Measurements from ENCODE around the gene WIF1.

DNA sequence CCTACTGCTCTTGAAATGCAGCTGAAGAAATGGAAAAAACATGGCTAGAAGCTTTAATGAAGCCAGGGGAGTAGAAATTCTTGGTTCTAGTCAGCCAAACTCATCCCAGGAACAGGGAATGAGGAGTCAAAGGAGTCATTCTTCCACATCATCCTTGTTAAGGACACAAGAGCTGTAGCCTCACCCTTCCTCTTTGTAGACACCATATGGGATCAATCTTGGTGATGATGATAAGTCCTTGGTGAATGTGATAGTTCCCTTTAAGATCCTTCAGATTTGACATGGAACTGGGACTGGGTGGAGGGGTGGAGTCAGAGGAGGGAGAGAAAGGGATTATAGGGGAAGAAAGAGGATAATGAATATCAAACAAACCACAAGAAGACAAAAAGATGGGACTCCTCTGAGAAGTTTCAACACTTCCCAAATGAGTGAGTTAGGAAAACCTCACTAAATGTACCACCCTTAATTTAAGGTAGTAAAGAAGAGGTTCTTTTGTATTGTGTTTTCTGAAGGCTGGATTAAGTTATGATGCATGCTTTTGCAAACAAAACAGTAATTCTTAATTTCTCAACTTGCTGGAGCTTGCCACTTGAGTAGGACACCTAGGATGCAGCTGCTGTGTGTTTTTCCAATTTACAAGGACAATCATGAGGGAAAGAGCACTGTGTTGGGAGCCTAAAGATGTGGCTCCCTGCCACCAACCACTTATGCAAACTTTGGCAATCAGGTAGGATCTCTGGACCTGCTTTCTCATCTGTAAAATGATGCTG, 104.0 kb downstream of the WIF1 start:
- no peak for TF ChIP-seq ZNF70 (CRISPR knock-in tag; IDR thresholded peaks at IDR 0.05)
- TF ChIP-seq, protein P1, sequence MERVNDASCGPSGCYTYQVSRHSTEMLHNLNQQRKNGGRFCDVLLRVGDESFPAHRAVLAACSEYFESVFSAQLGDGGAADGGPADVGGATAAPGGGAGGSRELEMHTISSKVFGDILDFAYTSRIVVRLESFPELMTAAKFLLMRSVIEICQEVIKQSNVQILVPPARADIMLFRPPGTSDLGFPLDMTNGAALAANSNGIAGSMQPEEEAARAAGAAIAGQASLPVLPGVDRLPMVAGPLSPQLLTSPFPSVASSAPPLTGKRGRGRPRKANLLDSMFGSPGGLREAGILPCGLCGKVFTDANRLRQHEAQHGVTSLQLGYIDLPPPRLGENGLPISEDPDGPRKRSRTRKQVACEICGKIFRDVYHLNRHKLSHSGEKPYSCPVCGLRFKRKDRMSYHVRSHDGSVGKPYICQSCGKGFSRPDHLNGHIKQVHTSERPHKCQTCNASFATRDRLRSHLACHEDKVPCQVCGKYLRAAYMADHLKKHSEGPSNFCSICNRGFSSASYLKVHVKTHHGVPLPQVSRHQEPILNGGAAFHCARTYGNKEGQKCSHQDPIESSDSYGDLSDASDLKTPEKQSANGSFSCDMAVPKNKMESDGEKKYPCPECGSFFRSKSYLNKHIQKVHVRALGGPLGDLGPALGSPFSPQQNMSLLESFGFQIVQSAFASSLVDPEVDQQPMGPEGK (CRISPR knock-in tag; IDR thresholded peaks at IDR 0.05; ENCODE audit: borderline replicate concordance): no peak
- TF ChIP-seq ZFP30 (CRISPR knock-in tag; IDR thresholded peaks at IDR 0.05): no peak
- TF ChIP-seq, protein P2, sequence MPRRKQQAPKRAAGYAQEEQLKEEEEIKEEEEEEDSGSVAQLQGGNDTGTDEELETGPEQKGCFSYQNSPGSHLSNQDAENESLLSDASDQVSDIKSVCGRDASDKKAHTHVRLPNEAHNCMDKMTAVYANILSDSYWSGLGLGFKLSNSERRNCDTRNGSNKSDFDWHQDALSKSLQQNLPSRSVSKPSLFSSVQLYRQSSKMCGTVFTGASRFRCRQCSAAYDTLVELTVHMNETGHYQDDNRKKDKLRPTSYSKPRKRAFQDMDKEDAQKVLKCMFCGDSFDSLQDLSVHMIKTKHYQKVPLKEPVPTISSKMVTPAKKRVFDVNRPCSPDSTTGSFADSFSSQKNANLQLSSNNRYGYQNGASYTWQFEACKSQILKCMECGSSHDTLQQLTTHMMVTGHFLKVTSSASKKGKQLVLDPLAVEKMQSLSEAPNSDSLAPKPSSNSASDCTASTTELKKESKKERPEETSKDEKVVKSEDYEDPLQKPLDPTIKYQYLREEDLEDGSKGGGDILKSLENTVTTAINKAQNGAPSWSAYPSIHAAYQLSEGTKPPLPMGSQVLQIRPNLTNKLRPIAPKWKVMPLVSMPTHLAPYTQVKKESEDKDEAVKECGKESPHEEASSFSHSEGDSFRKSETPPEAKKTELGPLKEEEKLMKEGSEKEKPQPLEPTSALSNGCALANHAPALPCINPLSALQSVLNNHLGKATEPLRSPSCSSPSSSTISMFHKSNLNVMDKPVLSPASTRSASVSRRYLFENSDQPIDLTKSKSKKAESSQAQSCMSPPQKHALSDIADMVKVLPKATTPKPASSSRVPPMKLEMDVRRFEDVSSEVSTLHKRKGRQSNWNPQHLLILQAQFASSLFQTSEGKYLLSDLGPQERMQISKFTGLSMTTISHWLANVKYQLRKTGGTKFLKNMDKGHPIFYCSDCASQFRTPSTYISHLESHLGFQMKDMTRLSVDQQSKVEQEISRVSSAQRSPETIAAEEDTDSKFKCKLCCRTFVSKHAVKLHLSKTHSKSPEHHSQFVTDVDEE (CRISPR knock-in tag; IDR thresholded peaks at IDR 0.05): no peak

Measured in SK-N-SH treated with all-trans-retinoic acid at 6 μM for 48 hours (cell line).